Measurements from ENCODE around the gene PPP1CB.
"Not testable (repeated sequence)": the region's sequence is repeated elsewhere in the genome, so short reads cannot be mapped to it uniquely, and the experiment has no call there.

The PPP1CB gene

DNA sequence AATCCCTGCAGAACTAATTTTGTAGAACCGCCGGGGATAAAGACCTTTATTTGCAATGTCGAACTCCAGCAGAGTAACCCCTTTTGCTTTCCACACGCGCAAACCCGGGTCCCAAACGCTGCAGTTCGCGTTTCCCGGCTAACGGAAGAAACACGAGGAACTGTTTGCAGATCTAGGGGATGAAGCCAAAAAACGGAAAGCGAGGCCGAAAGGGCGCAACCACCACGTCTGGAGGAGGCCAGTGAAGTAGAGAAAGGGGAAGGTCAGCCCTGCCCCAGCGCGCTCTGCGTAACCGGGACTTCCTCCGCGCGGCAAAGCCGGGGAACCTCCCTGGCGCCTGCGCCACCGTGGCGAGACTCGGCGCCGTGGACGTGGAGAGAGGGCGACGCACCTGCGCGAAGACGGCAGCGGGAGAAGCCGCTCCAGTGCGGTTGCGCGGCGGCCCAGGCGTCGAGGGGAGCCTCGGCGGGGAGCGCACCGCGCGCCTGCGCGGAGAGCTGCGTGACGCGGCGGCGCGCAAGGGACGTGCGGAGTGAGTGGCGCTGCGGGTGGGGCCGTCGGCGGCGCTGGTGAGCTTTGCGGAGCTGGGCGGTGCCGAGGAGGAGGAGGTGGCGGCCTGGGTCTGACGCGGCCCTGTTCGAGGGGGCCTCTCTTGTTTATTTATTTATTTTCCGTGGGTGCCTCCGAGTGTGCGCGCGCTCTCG lies at the start of gene PPP1CB:
Gene PPP1CB (plus strand): TSS at position 579 of the 704 bp plus-strand sequence. CDS start 295 bp downstream, outside the sequence.
- peak; percentile 95 to 96 for DNase-seq

DNA sequence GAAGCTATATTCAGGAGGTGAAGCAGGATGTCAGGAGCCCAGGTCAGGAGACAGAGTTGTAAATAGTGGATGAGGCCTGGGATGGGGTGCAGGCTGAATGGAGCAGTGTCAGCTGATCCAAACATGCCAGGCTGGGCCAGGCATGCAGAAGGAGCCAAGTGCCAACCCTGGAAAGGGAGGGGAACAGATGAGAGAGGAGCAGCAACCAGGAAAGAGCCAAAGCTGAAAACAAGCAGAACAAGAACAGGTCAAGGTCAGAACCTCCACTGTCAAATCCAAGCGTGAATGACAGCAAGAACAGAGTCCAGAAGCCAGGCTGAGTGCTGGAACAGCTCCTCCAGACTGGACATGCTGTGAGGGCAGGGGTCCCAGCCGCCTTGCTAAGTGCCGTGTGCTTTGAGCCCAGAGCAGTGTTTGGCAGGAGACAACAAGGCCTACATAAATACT lies 49.2 kb upstream of the PPP1CB start:
- DNase-seq: no peak

DNA sequence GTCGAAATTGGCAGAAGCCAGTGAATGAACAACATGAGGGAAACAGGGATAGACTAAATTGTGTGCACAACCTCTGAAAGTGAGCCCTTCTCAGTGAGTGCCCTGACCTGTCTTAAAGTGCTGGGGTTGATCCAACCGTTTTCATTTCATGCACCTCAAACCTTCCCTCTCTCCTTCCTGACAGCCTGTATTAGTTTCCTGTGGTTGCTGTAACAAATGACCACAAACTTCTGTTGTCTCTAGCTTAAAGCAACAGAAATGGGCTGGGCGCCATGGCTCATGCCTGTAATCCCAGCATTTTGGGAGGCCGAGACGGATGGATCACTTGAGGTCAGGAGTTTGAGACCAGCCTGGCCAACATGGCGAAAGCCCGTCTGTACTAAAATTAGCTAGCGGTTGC lies 48.8 kb upstream of the PPP1CB start:
- DNase-seq: no peak

DNA sequence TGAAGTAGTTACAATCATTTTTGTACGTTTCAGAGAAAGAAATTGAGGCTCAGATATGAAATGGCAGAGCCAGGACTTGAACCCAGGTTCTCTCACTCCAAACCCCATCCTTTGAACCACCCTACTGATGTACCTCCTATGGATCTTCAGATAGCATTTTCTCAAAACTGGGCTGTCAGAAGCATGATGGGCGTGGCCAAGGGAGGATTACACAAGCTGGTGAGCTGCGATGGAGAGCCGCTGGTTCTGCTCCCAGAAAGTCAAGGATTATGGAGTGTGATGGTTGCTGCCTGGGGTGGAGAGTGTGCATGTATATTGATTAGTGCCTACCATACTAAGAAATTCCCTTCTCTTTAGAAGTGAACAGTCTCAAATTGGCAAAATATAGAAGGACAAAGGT lies 47.0 kb upstream of the PPP1CB start:
- DNase-seq: no peak

DNA sequence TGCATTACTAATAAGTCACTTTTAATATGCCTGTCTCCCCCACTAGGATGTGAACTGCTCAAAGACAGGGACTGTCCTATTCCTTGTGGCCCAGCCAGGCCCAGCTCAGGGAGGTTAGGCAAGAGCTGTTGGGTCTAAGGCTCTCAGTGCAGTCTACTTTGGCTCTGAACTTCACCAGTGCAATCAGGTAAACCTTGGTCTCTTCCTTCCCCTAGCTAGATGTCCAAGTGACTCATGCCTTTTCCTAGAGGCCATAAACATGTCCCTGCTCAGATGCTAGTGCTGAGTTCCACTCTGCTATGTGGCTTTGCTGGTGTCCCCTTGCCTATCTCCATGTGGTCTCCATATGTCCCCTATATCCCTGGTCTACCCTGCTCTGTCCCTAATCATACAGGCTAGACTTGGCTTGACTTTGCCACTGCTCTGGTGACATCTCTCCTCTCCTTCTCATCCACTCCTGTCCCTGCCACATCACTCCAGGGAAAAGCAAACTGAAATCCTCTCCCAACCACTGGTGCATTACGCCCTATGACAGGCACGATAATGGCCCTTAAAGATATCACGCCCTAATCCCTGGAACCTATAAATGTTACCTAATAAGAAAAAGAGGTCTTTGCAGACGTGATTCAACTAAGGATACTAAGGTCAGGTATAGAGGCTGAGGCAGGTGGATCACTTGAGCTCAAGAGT lies 45.7 kb upstream of the PPP1CB start:
- DNase-seq: no peak

DNA sequence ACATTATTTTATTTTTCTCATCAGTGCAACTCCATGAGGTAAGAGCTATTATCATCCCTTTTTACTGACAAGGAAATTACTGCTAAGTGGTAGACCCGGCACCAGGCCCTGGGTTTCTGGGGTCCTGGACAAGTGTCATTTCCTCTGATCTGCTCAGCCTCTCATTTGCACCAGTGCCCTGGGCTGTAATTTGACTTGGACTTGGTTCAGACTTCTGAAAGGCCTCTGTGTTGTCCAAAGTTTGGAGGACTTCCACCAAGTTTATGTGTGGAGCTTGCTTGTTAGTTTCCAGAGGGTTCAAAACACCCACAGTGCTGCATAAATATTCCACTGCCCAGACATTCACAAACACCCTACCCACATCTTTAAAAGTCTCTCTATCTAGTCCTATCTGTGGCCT lies 44.0 kb upstream of the PPP1CB start:
- no peak for DNase-seq

DNA sequence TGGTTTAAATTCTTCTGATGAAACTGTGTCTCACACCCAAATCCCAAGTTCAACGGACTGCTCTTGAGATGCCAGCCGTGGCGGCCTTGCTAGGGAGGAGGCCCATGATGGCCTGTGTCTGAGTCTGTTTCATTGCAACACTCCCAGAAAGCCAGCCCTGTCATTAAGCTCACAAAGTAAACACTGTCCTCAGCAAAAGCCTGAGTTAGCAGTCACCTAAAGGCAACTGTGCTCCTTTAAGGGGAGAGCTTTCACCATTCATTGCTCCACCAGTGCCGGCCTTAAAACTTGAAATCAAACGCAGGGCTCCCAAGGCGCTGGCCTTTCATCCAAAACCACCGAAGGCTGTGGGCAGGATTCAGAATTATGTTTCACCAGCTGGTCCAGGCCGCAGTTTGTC lies 42.5 kb upstream of the PPP1CB start:
- DNase-seq: no peak

DNA sequence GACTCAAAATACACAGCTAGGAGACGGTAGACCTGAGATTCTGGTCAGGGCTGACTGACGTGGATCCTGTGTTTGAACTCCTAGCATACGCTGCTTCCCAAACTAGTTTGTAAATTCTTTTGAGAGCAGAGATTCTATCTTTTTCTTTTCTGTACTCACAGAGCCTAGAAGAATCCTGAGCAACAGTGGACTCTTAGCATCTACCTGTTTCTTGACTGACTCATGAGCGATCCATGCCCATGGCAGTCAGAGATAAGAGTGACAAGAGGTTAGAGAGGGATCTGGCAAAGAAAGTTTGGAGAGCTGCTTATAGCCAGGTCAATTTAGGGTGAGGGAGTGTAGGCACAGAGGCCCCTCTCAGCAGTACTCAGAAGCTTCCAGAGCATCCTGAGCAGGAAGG lies 41.1 kb upstream of the PPP1CB start:
- no peak for DNase-seq

DNA sequence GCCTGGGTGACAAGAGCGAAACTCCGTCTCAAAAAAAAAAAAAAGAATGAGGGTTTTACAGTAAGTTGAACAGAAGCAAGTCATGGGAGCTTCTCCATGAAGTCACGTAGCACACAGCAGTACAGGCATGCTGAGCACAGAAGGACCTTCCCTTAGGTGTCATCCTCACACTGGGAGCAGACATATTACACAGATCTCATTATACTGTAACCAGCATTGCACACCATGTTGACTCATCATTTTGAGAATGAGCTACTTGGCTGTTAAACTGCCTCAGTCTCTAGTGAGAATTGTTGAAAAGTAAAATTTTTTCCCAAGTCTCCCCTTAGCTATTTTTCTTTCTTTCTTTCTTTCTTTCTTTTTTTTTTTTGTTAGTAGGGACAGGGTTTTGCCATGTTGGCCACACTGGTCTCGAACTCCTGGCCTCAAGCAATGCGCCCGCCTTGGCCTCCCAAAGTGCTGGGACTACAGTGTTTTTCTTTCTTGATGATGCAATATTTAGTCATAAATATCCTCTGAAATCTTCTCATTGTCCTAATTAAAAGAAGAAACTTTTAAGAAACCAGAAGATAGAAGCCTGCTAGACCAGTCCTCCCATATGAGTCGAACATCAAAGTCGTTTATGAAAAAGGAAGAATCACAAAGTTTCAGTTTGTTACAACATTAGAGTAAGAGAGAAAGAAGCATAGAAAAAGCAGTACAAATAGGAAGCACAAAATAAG lies 37.9 kb upstream of the PPP1CB start:
- no peak for DNase-seq

DNA sequence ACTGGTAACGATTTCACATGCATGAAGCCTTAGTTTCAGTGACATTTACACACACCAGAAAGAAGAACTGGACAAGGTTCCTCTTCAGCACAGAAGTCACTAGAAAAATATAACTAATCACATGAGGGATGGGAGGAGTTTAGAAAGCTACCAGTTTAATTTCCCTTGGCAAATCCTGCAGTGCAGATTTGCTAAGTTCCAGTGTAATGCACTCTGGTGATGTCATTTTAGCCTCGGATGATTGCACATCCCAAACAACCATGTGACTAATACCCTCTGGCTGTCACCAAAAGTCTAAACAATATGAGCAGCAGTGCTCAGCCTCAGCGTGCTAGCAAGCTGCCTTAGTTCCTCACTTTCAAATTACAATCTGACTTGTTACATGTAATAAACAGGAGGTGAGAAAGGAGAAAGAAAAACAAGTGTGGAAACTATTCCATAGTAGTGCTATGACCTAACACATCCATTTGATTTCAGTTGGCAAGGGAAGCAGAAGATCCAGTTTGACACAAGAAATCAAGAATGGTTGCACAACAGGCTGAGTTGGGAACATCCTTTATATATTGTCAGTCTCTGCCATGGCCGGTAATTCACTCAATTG lies 35.3 kb upstream of the PPP1CB start:
- no peak for DNase-seq

DNA sequence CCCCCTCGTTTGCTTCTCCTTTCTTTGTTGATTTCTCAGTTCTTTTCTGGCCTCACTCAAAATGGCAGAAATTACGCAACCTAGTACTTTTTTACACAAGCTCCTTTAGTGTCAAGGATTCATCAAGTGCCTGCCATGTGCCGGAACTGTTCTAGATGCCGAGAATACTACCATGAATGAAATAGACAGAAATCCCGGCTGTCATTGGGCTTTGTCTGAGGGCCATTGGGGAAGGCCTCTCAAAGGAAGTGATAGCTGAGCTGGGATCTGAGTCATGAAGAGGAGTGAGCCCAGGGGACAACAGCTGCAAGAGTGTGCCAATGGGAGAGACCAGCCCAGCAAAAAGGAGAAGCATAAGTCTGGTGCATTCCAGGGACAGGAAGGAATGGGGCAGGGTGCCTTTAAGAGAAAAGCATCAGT lies 34.3 kb upstream of the PPP1CB start:
- DNase-seq: no peak

DNA sequence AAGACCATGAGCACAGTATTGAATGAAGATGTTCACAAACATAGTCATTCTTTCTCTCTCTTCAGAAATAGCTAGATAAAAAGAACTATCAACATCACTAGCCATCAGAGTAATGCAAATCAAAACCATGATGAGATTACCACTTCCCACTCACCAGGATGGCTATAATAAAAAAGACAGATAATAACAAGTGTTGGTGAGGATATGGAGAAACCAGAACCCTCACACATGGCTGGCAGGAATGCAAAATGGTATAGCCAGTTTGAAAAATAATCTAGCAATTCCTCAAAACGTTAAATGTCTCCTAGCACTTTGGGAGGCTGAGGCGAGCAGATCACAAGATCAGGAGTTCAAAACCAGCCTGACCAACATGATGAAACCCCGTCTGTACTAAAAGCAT lies 31.3 kb upstream of the PPP1CB start:
- DNase-seq: no peak

DNA sequence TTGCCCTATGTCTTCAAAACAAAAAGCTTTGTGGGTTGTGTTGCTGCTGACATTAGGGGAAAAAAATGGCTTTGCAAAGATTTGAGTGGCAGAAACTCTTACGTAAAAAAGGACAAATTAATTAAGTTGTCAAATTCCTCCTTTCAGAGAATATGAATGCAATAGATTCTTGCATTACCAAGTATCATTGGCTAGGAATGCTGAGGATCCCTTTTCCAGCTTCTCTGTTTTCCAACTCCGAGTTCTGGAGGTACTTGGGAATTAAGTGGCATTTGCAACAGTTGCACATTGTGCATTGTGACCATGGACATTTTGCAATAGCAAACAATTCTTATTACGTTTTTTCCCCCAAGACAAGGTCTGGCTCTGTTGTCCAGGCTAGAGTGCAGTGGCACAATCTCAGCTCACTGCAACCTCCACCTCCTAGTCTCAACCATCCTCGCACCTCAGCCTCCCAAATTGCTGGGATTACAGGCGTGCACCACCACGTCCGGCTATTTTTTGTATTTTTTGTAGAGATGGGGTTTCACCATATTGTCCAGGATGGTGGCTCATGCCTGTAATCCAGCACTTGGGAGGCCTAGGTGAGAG lies 29.9 kb upstream of the PPP1CB start:
- DNase-seq: no peak

DNA sequence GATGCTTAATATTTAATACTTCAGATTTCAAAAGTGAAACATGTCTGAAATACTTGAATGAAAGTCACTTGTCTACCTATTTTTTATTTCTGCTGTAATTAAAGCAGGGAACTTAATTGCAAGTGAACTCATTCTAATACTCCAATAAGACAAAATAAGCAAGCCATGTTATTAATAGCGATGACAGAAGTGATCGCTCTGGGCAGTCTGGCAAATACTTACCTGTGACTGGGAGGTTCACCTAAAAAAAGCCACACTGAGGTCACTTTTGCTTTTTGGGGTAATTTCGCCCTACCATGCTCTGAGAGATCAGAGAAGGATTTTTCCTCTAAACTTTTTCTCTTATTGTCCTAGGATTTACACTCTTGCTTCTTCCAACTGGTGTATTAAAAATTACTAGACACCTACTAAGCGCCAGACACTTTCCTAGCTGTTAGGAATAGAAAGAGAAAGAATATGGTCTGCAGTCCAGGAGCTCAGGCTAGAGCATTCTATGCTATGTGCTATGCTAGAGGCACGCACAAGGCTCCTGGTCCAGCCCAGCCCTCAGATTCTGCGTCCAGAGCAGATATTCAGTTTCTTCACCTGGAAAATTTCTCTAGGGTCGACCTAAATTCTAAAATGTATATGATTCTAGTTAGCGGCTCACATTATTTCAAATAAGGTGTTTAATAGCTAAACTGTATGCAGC lies 26.5 kb upstream of the PPP1CB start:
- DNase-seq: no peak

DNA sequence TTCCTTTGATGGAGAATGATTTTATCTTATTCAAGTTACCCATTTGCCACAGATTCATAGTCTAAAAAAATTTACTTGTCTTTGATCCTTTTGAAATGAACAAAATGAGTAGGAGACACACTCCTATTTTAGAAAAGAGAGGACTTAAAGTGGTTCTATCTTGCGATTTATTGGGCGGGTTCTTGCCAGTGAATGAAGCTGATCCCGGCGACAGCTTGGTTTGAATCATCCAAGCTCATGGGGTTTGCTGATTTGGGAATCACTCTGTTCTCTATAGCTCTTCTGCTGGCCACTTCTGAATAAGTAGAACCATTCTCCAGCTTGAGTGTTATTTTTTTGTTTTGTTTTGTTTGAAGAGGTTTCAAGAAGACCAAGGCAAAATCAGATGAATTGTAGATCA lies 25.5 kb upstream of the PPP1CB start:
- no peak for DNase-seq

DNA sequence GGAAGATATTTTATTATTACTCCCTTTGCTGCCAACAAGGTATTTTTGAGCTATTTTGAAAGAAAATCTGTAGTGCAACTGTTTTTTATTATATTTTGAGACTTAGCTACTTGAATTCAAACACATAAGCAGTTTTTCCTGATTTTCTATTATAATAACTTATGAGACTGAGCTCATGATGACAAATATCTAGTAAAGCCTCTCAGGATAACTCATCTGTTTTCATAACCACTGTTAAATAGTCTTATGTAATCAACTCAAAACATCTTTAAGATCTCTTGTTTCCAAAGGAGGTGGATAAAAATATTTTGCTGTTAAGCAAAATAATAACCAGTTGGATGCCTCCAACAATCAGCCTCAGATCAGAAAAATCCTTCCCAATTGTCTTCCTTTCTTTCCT lies 21.9 kb upstream of the PPP1CB start:
- DNase-seq: no peak

DNA sequence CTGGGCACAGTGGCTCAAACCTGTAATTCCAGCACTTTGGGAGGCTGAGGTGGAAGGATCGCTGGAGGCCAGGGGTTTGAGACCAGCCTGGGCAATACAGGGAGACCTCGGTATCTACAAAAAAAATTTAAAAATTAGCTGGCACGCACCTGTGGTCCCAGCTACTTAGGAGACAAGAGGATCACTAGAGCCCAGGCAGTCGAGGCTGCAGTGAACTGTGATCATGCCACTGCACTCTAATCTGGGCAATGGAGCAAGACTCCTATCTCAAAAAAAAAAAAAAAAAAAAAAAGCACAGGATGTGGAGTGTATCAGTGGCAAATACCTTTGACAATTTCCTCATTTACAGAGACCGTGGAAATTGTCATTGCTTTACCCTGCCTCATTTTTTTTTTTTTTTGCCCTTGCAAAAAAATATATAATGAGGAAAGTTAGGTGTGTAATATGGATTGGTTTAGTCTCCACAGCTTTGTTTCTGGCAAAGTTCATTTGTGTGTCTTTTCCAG lies 20.9 kb upstream of the PPP1CB start:
- DNase-seq: no peak

DNA sequence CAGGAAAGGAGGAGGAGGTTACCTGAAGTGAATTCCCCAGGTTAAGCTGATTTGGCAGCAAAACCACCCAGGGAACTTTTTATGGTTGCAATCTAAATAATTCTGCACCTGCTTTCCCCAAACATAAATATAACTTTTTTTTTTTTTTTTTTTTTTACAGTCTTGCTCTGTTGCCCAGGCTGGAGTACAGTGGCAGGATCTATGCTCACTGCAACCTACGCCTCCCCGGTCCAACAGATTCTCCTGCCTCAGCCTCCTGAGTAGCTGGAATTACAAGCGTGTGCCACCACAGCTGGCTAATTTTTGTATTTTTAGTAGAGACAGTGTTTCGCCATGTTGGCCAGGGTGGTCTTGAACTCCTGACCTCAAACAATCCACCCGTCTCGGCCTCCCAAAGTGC lies 16.1 kb upstream of the PPP1CB start:
- no peak for DNase-seq

DNA sequence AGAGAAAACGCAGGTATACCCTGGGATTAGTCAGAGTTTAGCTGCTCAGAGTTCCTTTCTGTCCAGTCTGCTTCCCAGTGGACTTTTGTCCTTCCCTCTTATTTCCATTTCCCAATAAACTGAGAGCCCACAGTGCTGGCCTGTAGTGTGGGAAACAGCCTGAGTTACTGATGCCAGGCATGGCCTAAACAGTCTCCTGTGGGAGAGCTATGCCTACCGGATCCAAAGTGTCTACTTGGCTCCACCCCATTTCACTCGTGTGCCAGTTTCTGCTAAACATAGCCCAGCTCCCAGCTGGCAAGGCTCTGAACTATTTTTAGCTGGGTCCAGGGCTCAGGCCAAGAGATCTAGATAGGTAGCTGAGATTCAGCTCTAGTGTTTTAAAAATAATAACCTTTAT lies 15.6 kb upstream of the PPP1CB start:
- DNase-seq: no peak

DNA sequence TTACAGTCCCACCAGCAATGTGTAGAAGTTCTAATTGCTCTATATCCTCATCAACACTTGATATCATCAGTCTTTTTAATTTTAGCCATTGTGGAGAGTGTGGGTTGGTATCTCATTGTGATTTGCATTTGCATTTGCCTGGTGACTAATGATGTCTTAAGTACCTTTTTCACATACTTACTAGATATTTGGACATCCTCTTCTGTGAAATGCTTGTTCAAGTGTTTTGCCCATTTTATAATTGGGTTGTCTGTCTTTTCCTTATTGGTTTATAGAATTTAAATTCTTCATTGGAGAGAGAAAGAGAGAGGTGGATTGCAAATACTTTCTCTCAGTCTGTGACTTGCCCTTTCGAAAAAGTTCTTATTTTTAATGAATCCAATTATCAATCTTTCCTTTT lies 14.0 kb upstream of the PPP1CB start:
- no peak for DNase-seq

DNA sequence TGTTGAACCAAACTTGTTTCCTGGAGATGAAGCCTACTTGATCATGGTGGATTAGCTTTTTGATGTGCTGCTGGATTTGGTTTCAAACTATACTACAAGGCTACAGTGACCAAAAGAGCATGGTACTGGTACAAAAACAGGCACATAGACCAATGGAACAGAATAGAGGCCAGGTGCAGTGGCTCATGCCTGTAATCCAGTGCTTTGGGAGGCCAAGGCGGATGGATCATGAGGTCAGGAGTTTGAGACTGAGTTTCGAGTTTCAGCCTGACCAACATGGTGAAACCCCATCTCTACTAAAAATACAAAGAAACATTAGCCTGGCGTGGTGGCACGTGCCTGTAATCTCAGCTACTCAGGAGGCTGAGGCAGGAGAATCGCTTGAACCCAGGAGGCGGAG lies 9.0 kb upstream of the PPP1CB start:
- not testable (repeated sequence) for DNase-seq

DNA sequence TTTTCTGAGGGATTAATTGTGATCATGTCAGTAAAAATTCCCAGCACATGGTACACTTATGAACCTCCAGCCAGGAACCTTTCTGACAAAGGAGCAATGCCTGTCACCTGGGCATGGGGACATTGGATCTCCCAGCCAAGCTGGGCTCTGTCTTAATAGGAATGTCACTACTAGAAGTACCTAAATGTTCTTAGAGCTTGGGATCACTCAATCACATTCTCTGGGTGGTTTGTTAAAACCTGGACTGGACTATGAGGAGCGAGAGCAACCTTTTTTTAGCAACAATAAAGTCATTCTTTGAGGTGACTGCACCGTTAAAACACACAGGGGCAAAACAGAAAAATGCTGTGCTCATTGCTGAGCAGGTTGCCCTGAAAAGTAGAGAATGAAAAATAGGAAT lies 6.4 kb upstream of the PPP1CB start:
- DNase-seq: no peak
